H9 (cell line): ENCODE measurements around the gene LRP1B. TPM values are rescaled to one million over a fixed set of nuclear protein-coding genes. Genes with fewer than 3 reads are reported as not detected.

Source experiments
- DNase-seq: peaks from one replicate; pipeline ENCODE4 v3.0.0-alpha.2; 2017
- H2AFZ ChIP-seq: one replicate; pipeline ENCODE4 v1.6.1; 2013; ENCODE audit warnings: mild to moderate bottlenecking, low read length, control low read depth, moderate library complexity
- H2AK5ac ChIP-seq: 2 replicates; pipeline ENCODE4 v1.6.1; 2013; ENCODE audit warnings: low read length, control low read depth, mixed read lengths; ENCODE audit not compliant: insufficient read length
- H2BK120ac ChIP-seq: one replicate; pipeline ENCODE4 v1.6.1; 2013; ENCODE audit warnings: low read depth, mild to moderate bottlenecking, low read length, control low read depth, inconsistent platforms; ENCODE audit not compliant: poor library complexity, severe bottlenecking
- H2BK12ac ChIP-seq: 2 replicates; pipeline ENCODE4 v1.6.1; 2013; ENCODE audit warnings: low read length, control low read depth, mixed read lengths, low read depth; ENCODE audit not compliant: insufficient read length
- H2BK15ac ChIP-seq: 2 replicates; pipeline ENCODE4 v1.6.1; 2013; ENCODE audit warnings: low read depth, low read length, control low read depth
- H2BK20ac ChIP-seq: one replicate; pipeline ENCODE4 v1.6.1; 2013; ENCODE audit warnings: low read depth, mild to moderate bottlenecking, low read length, control low read depth, inconsistent platforms; ENCODE audit not compliant: poor library complexity, severe bottlenecking
- H2BK5ac ChIP-seq: 2 replicates; pipeline ENCODE4 v1.6.1; 2013; ENCODE audit warnings: low read length, control low read depth, mixed read lengths; ENCODE audit not compliant: insufficient read length
- H3K14ac ChIP-seq: 2 replicates; pipeline ENCODE4 v1.6.1; 2013; ENCODE audit warnings: low read length, control low read depth; ENCODE audit not compliant: insufficient read depth
- H3K18ac ChIP-seq: 2 replicates; pipeline ENCODE4 v1.6.1; 2013; ENCODE audit warnings: low read depth, mild to moderate bottlenecking, mixed read lengths, low read length, control low read depth; ENCODE audit not compliant: insufficient read length
- H3K23ac ChIP-seq: 2 replicates; pipeline ENCODE4 v1.6.1; 2013; ENCODE audit warnings: low read length, control low read depth, mixed read lengths, low read depth; ENCODE audit not compliant: insufficient read length
- H3K23me2 ChIP-seq: 2 replicates; pipeline ENCODE4 v1.6.1; 2013; ENCODE audit warnings: low read depth, mild to moderate bottlenecking, mixed read lengths, low read length, control low read depth; ENCODE audit not compliant: insufficient read length, poor library complexity, severe bottlenecking
- H3K27ac ChIP-seq: 2 replicates; pipeline ENCODE4 v1.5.1; 2013; ENCODE audit warnings: low read length, control low read depth, mixed read lengths, low read depth; ENCODE audit not compliant: insufficient read length
- H3K27me3 ChIP-seq: 2 replicates; pipeline ENCODE4 v1.6.1; 2013; ENCODE audit warnings: low read length, control low read depth, inconsistent platforms; ENCODE audit not compliant: insufficient read depth
- H3K4ac ChIP-seq: 2 replicates; pipeline ENCODE4 v1.6.1; 2013; ENCODE audit warnings: low read depth, mild to moderate bottlenecking, control low read depth, inconsistent platforms, low read length, moderate library complexity
- H3K4me1 ChIP-seq: 2 replicates; pipeline ENCODE4 v1.6.1; 2013; ENCODE audit warnings: low read length, control low read depth, inconsistent platforms; ENCODE audit not compliant: insufficient read depth
- H3K4me2 ChIP-seq: 2 replicates; pipeline ENCODE4 v1.6.1; 2013; ENCODE audit warnings: low read length, control low read depth, mixed read lengths; ENCODE audit not compliant: insufficient read length, insufficient read depth
- H3K56ac ChIP-seq: 2 replicates; pipeline ENCODE4 v1.6.1; 2013; ENCODE audit warnings: low read depth, mild to moderate bottlenecking, mixed read lengths, low read length, control low read depth; ENCODE audit not compliant: insufficient read length
- H3K79me1 ChIP-seq: 2 replicates; pipeline ENCODE4 v1.6.1; 2013; ENCODE audit warnings: low read depth, mild to moderate bottlenecking, moderate library complexity, low read length, control low read depth, inconsistent platforms; ENCODE audit not compliant: insufficient read depth, poor library complexity, severe bottlenecking
- H3K79me2 ChIP-seq: 2 replicates; pipeline ENCODE4 v1.6.1; 2013; ENCODE audit warnings: low read length, control low read depth, inconsistent platforms; ENCODE audit not compliant: insufficient read depth
- H3K9ac ChIP-seq: 2 replicates; pipeline ENCODE4 v1.6.1; 2013; ENCODE audit warnings: low read length, control low read depth, mixed read lengths; ENCODE audit not compliant: insufficient read length; ENCODE audit errors: extremely low read depth
- H3K9me3 ChIP-seq: one replicate; pipeline ENCODE4 v1.6.1; 2013; ENCODE audit warnings: low read depth, low read length, inconsistent platforms; ENCODE audit not compliant: control insufficient read depth
- H3T11ph ChIP-seq: one replicate; pipeline ENCODE4 v1.6.1; 2013; ENCODE audit warnings: mild to moderate bottlenecking, low read length, control low read depth, inconsistent platforms
- H4K20me1 ChIP-seq: one replicate; pipeline ENCODE4 v1.6.1; 2013; ENCODE audit not compliant: control insufficient read depth, insufficient read length, insufficient read depth
- H4K5ac ChIP-seq: 2 replicates; pipeline ENCODE4 v1.6.1; 2013; ENCODE audit warnings: low read depth, mild to moderate bottlenecking, mixed read lengths, low read length, control low read depth; ENCODE audit not compliant: insufficient read length
- H4K8ac ChIP-seq: replicated peaks from 2 replicates; pipeline ENCODE4 v1.6.1; 2013; ENCODE audit warnings: low read length, control low read depth, mixed read lengths, low read depth; ENCODE audit not compliant: insufficient read length
- H4K91ac ChIP-seq: 2 replicates; pipeline ENCODE4 v1.6.1; 2013; ENCODE audit warnings: low read depth, mild to moderate bottlenecking, moderate library complexity, mixed read lengths, low read length, control low read depth; ENCODE audit not compliant: insufficient read length
- H3K27ac Mint-ChIP-seq, 3 experiments: 2 replicates in 2 of 3; 3 replicates in 1 of 3; pipeline ENCODE4 v1.8.0; 2020 to 2021; ENCODE audit warnings: mixed read lengths in 3 of 3, mild to moderate bottlenecking in 1 of 3, moderate library complexity in 1 of 3
- H3K27me3 Mint-ChIP-seq: 2 replicates; pipeline ENCODE4 v1.8.0; 2021; ENCODE audit warnings: low read depth, mild to moderate bottlenecking, moderate library complexity, mixed read lengths
- H3K36me3 Mint-ChIP-seq, 3 experiments: 2 replicates in 2 of 3; 3 replicates in 1 of 3; pipeline ENCODE4 v1.8.0; 2020 to 2021; ENCODE audit warnings: low read depth in 3 of 3, mixed read lengths in 3 of 3; ENCODE audit not compliant: insufficient read depth in 1 of 3
- H3K4me1 Mint-ChIP-seq, 2 experiments: 2 replicates each; pipeline ENCODE4 v1.8.0; 2020; ENCODE audit warnings: mixed read lengths in 2 of 2
- H3K4me3 Mint-ChIP-seq, 2 experiments: 2 replicates in 1 of 2; 3 replicates in 1 of 2; pipeline ENCODE4 v1.8.0; 2020 to 2021; ENCODE audit warnings: mild to moderate bottlenecking in 2 of 2, mixed read lengths in 2 of 2, moderate library complexity in 1 of 2
- H3K9me3 Mint-ChIP-seq, 2 experiments: 2 replicates in 1 of 2; 3 replicates in 1 of 2; pipeline ENCODE4 v1.8.0; 2020; ENCODE audit warnings: mild to moderate bottlenecking in 2 of 2, mixed read lengths in 2 of 2, moderate library complexity in 1 of 2
- CTCF ChIP-seq: fragments of 200-600 bp; sonication (generic); conservative IDR thresholded peaks from 3 replicates; pipeline ENCODE4 v1.8.0; 2021; ENCODE audit warnings: antibody characterized with exemption, mild to moderate bottlenecking
- WGBS: extraction: QIAGEN DNeasy Blood & Tissue Kit; methylation state at CpG from one replicate; pipeline ENCODE4 v1.1.7; 2013; ENCODE audit warnings: missing lambda C conversion rate, low lambda C conversion rate, mixed read lengths; ENCODE audit not compliant: insufficient read length; ENCODE audit errors: extremely low coverage; 5-methylcytosine and 5-hydroxymethylcytosine counted together
- total RNA-seq: library from RNA; stranded (reverse); gene quantifications from 2 replicates; pipeline ENCODE4 v1.2.1, GENCODE V29; 2021

The LRP1B gene
- total RNA-seq, 1 experiment from 2014 or later, result not detected

GRCh38 chr2:141226560-141226959 lies 904.3 kb downstream of the LRP1B start:
- Histone ChIP-seq H2BK20ac (no peak overlapping the region), H3T11ph (no peak overlapping the region), H3K56ac (no peak overlapping the region), H3K9me3 (no peaks in the 10 kb centered on the region), H2BK5ac (no peak overlapping the region), H4K5ac (no peak overlapping the region), H2AFZ (no peak overlapping the region), H3K4ac (no peak overlapping the region), H3K4me2 (no peak overlapping the region), H4K8ac (no peak overlapping the region), H3K4me1 (no peaks in the 10 kb centered on the region), H4K91ac (no peak overlapping the region), H3K27ac (no peak overlapping the region), H3K23ac (no peak overlapping the region), H3K9ac (no peak overlapping the region), H3K79me1 (no peaks in the 10 kb centered on the region), H2BK12ac (no peak overlapping the region), H2AK5ac (no peak overlapping the region), H4K20me1 (no peaks in the 10 kb centered on the region), H3K27me3 (no peaks in the 10 kb centered on the region), H2BK120ac (no peak overlapping the region), H2BK15ac (no peak overlapping the region), H3K14ac (no peak overlapping the region), H3K18ac (no peak overlapping the region), H3K79me2 (no peaks in the 10 kb centered on the region), H3K23me2 (no peaks in the 10 kb centered on the region)
- H3K36me3 Mint-ChIP-seq, result peaks cover 0 to 3% (median 3%) of the 10 kb centered on the region in 3 experiments; a peak in 4 of 7 replicates
- no peak for DNase-seq
- H3K27me3 Mint-ChIP-seq, result no peaks in the 10 kb centered on the region
- H3K4me3 Mint-ChIP-seq, result no peak overlapping the region
- no peak overlapping the region for H3K27ac Mint-ChIP-seq
- WGBS, result no CpG with 5 or more reads among the region's 1 CpG
- H3K9me3 Mint-ChIP-seq, result peaks cover 4 to 5% of the 10 kb centered on the region in 2 experiments; a peak in 4 of 5 replicates
- no peak for TF ChIP-seq CTCF
- H3K4me1 Mint-ChIP-seq, result no peaks in the 10 kb centered on the region
